H1 (cell line): Measurements from ENCODE around the gene TMPO. TPM values are rescaled to one million over a fixed set of nuclear protein-coding genes. Genes with fewer than 3 reads are reported as not detected.
A peak's percentile ranks its signal among the peaks of the same experiment; 100 is the strongest.

Experiments used
- BACH1 ChIP-seq: IDR thresholded peaks from 2 replicates; pipeline ENCODE4 v1.6.1; 2012; ENCODE audit warnings: low read length, improper control_type of control experiment
- BRCA1 ChIP-seq: IDR thresholded peaks from 2 replicates; pipeline ENCODE4 v1.6.1; 2012; ENCODE audit warnings: low read depth, low read length, improper control_type of control experiment
- CHD2 ChIP-seq: IDR thresholded peaks from 2 replicates; pipeline ENCODE4 v1.6.1; 2012; ENCODE audit warnings: low read length, improper control_type of control experiment
- RAD21 ChIP-seq, 2 experiments: IDR thresholded peaks in 1 of 2; conservative IDR thresholded peaks in 1 of 2; 2 replicates each; pipeline ENCODE4 v1.6.1; 2011; ENCODE audit warnings: low read depth in 2 of 2, low read length in 2 of 2, improper control_type of control experiment in 1 of 2, inconsistent platforms in 1 of 2, mild to moderate bottlenecking in 1 of 2, moderate library complexity in 1 of 2
- SIRT6 ChIP-seq: IDR thresholded peaks from one replicate; pipeline ENCODE4 v1.7.1; 2012; ENCODE audit warnings: low read length, inconsistent platforms
- SP1 ChIP-seq: IDR thresholded peaks from 2 replicates; pipeline ENCODE4 v1.6.1; 2011; ENCODE audit warnings: low read depth, low read length
- TAF7 ChIP-seq: optimal IDR thresholded peaks from 2 replicates; pipeline ENCODE3; 2011; ENCODE audit warnings: low read depth, mild to moderate bottlenecking, inconsistent platforms, low read length, moderate library complexity, borderline replicate concordance
- TBP ChIP-seq: IDR thresholded peaks from 2 replicates; pipeline ENCODE4 v1.6.1; 2011; ENCODE audit warnings: low read depth, low read length, improper control_type of control experiment
- TCF12 ChIP-seq: IDR thresholded peaks from 2 replicates; pipeline ENCODE4 v1.6.1; 2011; ENCODE audit warnings: low read depth, mild to moderate bottlenecking, low read length
- polyA plus RNA-seq, 7 experiments: library from polyadenylated mRNA; depleted of rRNA in 3 of 7; stranded (reverse) in 5 of 7; unstranded in 2 of 7; fragments of >200 nt in 5 of 7; fragments of 200-250 nt in 2 of 7; gene quantifications; 1 replicate in 5 of 7; 2 replicates in 1 of 7; 4 replicates in 1 of 7; pipeline versions ENCODE4 v1.2.1 to v1.2.3, GENCODE V29; 2011 to 2013; ENCODE audit warnings: missing spikeins in 2 of 7, mixed read lengths in 2 of 7
- total RNA-seq: library from RNA; stranded (reverse); fragmentation: NEBNext Ultra II Directional; extraction: Animal tissue kit (Norgen Biotek cat#: 25700); gene quantifications from 2 replicates; pipeline ENCODE4 v1.2.1, GENCODE V29; 2021

Gene TMPO
- total and polyA plus RNA-seq, 2 of the 8 experiments (the other 6 are each of a cell fraction or from before 2014, with no cell fraction given): 43.9 to 195 TPM

GRCh38 chr12:98490501-98491453, 24.6 kb upstream of the TMPO start (continued):
- 0 out of 2 replicates have a peak, but pooled peaks have one; percentile 45 for TF ChIP-seq TCF12
- TF ChIP-seq SP1: peak; percentile 57; the same call in 1 of the 2 replicates
- TF ChIP-seq TAF7: peak; percentile 42
- 0 out of 2 replicates have a peak, but pooled peaks have one; percentile 30 for TF ChIP-seq CHD2
- no peak for TF ChIP-seq SIRT6
- peak; percentile 71 for TF ChIP-seq TBP
- TF ChIP-seq BACH1: 0 out of 2 replicates have a peak, but pooled peaks have one; percentile 10
- peak; percentile 62 to 68 for TF ChIP-seq RAD21 (IDR thresholded peaks at IDR 0.05 in 1 of 2, conservative IDR thresholded peaks at IDR 0.05 in 1 of 2; ENCODE audit: low read depth in 2 of 2, low read length in 2 of 2)
- TF ChIP-seq BRCA1: no peak
